Left ventricle myocardium inferior (tissue), 1 donor: Measurements from ENCODE around the gene KLHL30. TPM values are rescaled to one million over a fixed set of nuclear protein-coding genes. Genes with fewer than 3 reads are reported as not detected.

ENCODE experiments used
- DNase-seq: peaks from one replicate; pipeline ENCODE4 v3.0.0-alpha.2; 2020
- H3K27ac ChIP-seq: fragments of 200-600 bp; replicated peaks from 2 replicates; pipeline ENCODE4 v1.8.0; 2021
- H3K27me3 ChIP-seq: fragments of 200-600 bp; 2 replicates; pipeline ENCODE4 v1.8.0; 2021; ENCODE audit warnings: low read depth
- H3K36me3 ChIP-seq: fragments of 200-600 bp; 2 replicates; pipeline ENCODE4 v1.8.0; 2021
- H3K4me1 ChIP-seq: fragments of 200-600 bp; 2 replicates; pipeline ENCODE4 v1.8.0; 2021
- H3K4me3 ChIP-seq: fragments of 200-600 bp; 2 replicates; pipeline ENCODE4 v1.8.0; 2021; ENCODE audit warnings: mild to moderate bottlenecking, moderate library complexity
- H3K9me3 ChIP-seq: fragments of 200-600 bp; replicated peaks from 2 replicates; pipeline ENCODE4 v1.8.0; 2021
- intact Hi-C: fragments of 100-400 bp; cut with micrococcal nuclease; formaldehyde crosslinking; loops from one replicate; pipeline ENCODE4 v1.11.0; 2022
- total RNA-seq: library from RNA; stranded (reverse); fragmentation: NEBNext Ultra II Directional; extraction: Animal tissue kit (Norgen Biotek cat#: 25700); gene quantifications from one replicate; pipeline ENCODE4 v1.2.1, GENCODE V29; 2021
- TF ChIP-seq, protein P1 (sequence below): fragments of 200-600 bp; IDR thresholded peaks from 2 replicates; pipeline ENCODE4 v1.8.0; 2021; ENCODE audit warnings: antibody characterized with exemption, mild to moderate bottlenecking, borderline replicate concordance
- donor health status: DM: no; HTN: yes; CAD: no; lungs with severe emphysema.

The KLHL30 gene
- total RNA-seq, 1 donor from 2014 or later: 17.3 TPM

DNA sequence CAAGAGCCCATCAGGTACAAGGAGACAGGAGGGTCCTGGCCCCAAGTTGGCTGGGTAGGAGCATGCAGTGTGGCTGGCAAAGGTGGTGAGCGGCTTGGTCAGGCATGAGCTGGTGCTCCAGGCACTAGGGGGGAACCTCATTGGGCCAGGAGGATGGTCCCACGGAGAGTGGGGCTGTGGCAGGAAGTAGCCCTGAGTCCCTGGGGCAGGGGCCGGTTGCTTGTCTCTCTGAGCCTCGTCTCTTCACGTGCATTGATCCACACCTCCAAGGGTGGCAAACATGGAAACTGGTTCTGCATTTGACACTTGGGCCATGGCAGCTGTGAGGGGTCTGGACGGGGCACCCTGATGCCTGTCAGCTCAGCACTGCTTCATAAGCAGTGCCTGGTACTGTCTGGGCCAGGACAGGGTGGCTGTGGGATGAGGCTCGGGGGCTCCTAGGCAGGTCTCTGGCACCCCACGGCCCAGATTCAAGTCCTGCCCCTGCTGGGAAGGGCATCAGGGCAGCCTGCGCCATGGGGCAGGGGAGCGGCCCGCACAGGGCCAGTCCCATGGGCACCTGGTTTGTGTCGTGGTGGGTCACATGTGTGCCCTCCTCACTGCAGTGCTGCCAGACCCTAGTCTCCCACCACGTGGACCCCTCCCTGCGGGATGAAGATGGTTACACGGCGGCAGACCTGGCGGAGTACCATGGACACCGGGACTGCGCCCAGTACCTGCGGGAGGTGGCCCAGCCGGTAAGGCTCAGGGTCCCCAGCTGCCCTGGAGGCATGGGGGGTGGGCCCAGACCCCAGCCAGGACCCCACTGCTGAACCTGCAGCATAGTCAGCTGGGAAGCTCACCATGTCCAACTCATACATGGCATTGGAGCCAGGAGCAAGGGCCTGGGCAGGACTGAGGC, 21.9 kb upstream of the KLHL30 start:
- TF ChIP-seq, protein P1, sequence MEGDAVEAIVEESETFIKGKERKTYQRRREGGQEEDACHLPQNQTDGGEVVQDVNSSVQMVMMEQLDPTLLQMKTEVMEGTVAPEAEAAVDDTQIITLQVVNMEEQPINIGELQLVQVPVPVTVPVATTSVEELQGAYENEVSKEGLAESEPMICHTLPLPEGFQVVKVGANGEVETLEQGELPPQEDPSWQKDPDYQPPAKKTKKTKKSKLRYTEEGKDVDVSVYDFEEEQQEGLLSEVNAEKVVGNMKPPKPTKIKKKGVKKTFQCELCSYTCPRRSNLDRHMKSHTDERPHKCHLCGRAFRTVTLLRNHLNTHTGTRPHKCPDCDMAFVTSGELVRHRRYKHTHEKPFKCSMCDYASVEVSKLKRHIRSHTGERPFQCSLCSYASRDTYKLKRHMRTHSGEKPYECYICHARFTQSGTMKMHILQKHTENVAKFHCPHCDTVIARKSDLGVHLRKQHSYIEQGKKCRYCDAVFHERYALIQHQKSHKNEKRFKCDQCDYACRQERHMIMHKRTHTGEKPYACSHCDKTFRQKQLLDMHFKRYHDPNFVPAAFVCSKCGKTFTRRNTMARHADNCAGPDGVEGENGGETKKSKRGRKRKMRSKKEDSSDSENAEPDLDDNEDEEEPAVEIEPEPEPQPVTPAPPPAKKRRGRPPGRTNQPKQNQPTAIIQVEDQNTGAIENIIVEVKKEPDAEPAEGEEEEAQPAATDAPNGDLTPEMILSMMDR: no peak
- Histone ChIP-seq H3K27ac (no peak overlapping the region), H3K9me3 (peaks cover 10% of the 10 kb centered on the region), H3K36me3 (no peaks in the 10 kb centered on the region), H3K4me3 (no peak overlapping the region), H3K27me3 (peaks cover 59% of the 10 kb centered on the region), H3K4me1 (peaks cover 11% of the 10 kb centered on the region)
- DNase-seq: peak; percentile 7
- intact Hi-C loops: no loop called here

DNA sequence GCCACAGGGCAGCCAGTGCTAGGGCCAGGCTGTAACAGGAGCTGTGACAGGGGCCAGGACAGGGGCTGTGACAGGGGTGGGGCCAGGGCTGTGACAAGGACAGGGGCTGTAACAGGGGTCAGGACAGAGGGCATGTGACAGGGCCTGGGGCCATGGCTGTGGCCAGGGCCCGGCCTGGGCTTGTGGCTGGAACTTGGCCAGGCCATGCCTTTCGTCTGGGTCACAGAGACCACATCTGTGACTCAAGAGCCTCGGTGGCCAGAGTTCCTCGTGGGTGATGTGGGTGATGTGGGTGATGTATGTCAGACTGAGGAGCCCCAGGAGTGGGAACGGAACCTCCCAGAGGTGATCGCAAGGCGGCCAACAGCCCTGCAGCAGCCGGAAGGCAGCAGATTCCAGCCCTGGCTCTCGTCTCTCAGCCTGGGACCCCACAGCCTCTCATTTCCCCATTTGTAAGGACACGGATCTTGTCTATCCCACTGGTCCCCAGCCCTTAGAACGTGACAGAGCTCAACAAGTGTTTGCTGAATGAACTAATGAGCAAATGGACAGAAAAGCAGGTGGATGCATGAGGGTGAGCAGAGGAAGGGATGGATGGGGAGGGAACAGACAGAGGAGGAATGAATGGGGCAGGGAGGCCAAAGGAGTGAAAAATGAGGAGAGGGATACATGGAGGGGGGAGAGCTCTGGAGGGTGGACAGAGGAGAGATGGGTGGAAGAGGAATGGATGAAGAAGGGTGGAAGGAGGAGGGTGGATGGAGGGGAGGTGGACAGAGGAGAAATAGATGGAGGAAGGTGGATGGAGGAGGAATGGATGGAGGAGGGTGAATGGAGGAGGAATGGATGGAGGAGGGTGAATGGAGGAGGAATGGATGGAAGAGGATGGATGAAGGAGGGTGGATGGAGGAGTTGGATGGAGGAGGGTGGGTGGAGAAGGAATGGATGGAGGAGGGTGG, 21.0 kb upstream of the KLHL30 start:
- Histone ChIP-seq H3K27ac (no peak overlapping the region), H3K4me1 (peaks cover 11% of the 10 kb centered on the region), H3K9me3 (peaks cover 5% of the 10 kb centered on the region), H3K27me3 (peaks cover 61% of the 10 kb centered on the region), H3K4me3 (no peak overlapping the region), H3K36me3 (no peaks in the 10 kb centered on the region)
- intact Hi-C loops: no loop called here
- TF ChIP-seq, protein P1: no peak
- DNase-seq: peak; percentile 8

DNA sequence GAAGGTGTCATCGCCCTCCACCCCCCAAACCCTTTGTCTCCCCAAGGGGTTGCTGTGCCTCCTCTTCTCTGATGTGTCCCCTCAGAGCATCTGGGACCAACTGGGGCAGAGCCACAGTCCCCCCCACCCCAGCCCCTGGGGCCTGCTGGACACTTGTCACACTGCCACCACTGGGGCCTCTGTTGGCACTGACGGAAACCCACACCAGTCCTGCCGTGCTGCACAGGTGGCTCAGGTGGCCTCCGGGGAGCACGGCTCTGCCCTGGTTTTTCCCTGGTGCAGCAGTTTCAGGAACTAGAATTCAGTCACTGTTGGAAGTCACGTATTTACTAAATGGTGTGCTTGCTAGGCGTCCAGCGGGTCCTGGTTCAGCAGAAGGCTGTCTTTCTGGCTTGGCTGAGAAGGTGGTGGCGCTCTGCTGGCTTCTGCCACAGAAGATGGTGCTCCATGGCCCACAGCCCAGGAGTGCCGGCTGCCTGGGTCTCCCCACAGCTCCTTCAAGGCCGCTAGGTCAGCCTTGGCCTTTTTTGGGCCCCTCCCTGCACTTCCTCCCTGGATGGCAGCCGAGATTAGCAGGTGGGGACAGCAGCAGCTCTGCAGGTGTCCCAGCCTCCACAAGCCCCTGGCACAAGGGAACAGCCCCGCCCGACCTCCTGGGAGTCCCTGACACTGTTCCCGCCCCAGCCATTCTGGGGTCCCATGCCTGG, 18.6 kb upstream of the KLHL30 start:
- H3K36me3 ChIP-seq: no peaks in the 10 kb centered on the region
- H3K9me3 ChIP-seq: no peaks in the 10 kb centered on the region
- DNase-seq: peak; percentile 11
- peaks cover 53% of the 10 kb centered on the region for H3K27me3 ChIP-seq
- no peak overlapping the region for H3K4me3 ChIP-seq
- intact Hi-C loops: no loop called here
- H3K4me1 ChIP-seq: peaks cover 11% of the 10 kb centered on the region
- no peak overlapping the region for H3K27ac ChIP-seq
- TF ChIP-seq, protein P1: no peak

DNA sequence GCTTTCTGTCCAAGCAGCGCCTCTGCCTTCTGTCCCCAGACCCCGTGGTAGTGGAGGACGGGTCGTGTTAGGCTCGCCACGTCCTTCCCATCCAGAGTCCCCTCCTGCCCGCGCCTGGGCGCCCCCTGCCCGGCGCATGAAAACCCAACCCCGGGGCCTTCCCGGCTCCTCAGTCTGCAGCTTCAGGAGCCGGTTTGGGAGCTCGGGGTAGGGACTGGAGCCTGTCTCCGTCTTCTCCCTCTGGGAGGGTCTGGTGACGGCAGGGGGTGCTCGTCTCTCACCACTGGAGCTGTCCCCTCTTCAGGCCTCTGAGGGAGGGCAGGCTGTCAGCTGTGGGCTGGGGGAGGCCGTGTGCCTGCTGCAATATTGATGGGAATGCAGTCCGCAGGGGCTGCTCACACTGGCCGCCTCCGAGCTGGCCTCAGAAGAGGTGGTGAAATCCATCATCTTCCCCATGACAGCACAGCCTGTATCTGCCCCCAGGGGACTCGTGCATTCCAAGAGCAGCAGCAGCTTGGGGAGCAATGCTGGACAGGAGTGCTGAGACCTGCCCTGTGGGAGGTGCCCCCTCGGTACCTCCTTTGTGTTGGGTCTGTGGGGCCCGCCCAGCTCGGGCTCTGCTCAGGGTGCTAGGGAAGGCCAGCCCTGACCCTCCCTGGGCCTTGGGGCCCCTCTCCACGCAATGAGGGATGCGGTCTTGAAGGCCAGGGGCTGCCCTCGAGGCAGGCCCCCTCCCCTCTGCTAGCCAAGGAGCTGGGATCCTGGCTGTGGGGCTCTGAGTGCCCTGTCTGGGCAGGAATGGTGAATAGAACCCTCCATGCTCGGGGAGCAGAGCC, 17.8 kb upstream of the KLHL30 start:
- intact Hi-C loops: no loop called here
- Histone ChIP-seq H3K9me3 (no peaks in the 10 kb centered on the region), H3K36me3 (no peaks in the 10 kb centered on the region), H3K4me1 (peaks cover 11% of the 10 kb centered on the region), H3K27ac (no peak overlapping the region), H3K4me3 (no peak overlapping the region), H3K27me3 (peaks cover 45% of the 10 kb centered on the region)
- no peak for DNase-seq
- TF ChIP-seq, protein P1: peak; percentile 49
